Lower leg skin (tissue), 3 donors: ENCODE measurements around the gene GPR37.

ENCODE experiments used
- CTCF ChIP-seq, 3 donors: fragments of 450-650 bp; IDR thresholded peaks; one replicate each; pipeline ENCODE4 v1.5.1; 2016; ENCODE audit warnings: antibody characterized with exemption in 3 of 3, mild to moderate bottlenecking in 3 of 3, moderate library complexity in 2 of 3
- POLR2A ChIP-seq, 2 donors: fragments of 450-650 bp; IDR thresholded peaks; one replicate each; pipeline ENCODE4 v1.6.1; 2016 to 2017; ENCODE audit warnings: antibody characterized with exemption in 2 of 2, mild to moderate bottlenecking in 1 of 2, moderate library complexity in 1 of 2

DNA sequence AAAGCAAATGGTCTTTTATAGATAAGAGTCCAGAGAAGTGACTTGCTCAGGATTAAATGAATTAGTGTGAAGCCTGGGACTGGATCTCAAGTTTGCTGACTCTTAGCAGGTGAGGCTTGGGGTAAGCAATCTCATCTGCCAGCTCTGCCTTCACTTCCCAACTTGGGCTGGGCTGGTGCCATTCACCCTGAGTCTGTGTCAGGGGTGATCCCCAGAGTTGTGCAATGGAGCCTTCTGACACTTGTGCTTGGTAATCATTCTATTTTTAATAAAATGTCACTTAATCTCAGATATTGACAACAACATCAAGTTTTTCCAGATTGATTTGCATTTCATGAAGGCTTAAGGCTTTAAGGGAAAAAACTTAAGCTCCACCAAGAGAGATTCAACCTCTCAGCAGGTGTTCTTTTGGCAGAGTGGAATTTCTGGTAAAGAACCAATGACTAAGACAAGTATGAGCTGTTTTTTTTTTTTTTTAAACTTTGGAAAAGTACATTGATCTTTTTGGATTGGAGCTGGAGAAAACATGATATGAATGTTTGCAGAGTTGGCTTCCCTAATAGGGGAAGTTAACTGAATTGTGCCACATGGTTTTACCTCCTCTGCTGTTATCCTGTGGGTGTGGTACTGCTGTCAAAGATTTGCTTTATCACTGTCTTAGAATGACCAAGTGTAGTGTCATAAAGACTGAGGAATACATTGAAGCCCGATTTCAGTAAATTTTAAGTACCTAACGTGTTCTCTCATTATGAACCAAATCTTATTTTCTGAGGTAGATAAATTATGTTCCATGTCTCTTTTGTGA is 48.6 kb upstream of the GPR37 start:
- TF ChIP-seq CTCF (IDR thresholded peaks at IDR 0.05): no peak
- TF ChIP-seq POLR2A (IDR thresholded peaks at IDR 0.05): no peak
